IMR-90 (cell line): ENCODE results near the gene B3GNT5. TPM values are rescaled to one million over a fixed set of nuclear protein-coding genes. Genes with fewer than 3 reads are reported as not detected.

ENCODE experiments used
- ATAC-seq: fragments of 200-7000 bp; cut with Tn5 transposase; 2 replicates; pipeline ENCODE4 v1.9.1; 2020; ENCODE audit warnings: low read depth, mild to moderate bottlenecking, moderate library complexity
- BruUV-seq: library from RNA; stranded (reverse); fragments of 400-500 nt; replicated peaks from 2 replicates; lab custom pipeline; 2021; lab: Mats Ljungman, UMichigan
- CTCF ChIA-PET: fragments of 300-600 bp; formaldehyde crosslinking; extraction: SDS; loops from one replicate; lab custom pipeline; 2021; ENCODE audit warnings: antibody characterized with exemption; lab: Yijun Ruan, JAX
- POLR2A ChIA-PET: fragments of 300-600 bp; sonication (Branson Sonifier 250); formaldehyde crosslinking; loops from one replicate; lab custom pipeline; 2022; ENCODE audit warnings: antibody characterized with exemption; ENCODE audit not compliant: unreplicated experiment; lab: Charles Lee
- DNase-seq: peaks from one replicate; pipeline ENCODE4 v3.0.0; 2013
- H2AFZ ChIP-seq: replicated peaks from 2 replicates; pipeline ENCODE3; 2013; ENCODE audit warnings: low read length, mild to moderate bottlenecking; ENCODE audit not compliant: poor library complexity
- H2AK5ac ChIP-seq: 2 replicates; pipeline ENCODE4 v1.6.1; 2013; ENCODE audit warnings: low read depth, low read length, inconsistent platforms
- H2AK9ac ChIP-seq: replicated peaks from 2 replicates; pipeline ENCODE3; 2013; ENCODE audit warnings: mild to moderate bottlenecking, low read depth, low read length, moderate library complexity; ENCODE audit not compliant: poor library complexity
- H2BK120ac ChIP-seq: 2 replicates; pipeline ENCODE4 v1.6.1; 2013; ENCODE audit warnings: low read depth, low read length, inconsistent platforms
- H2BK15ac ChIP-seq: 3 replicates; pipeline ENCODE4 v1.6.1; 2013; ENCODE audit warnings: low read depth, low read length, inconsistent platforms
- H2BK20ac ChIP-seq: 2 replicates; pipeline ENCODE4 v1.6.1; 2013; ENCODE audit warnings: low read depth, mild to moderate bottlenecking, inconsistent platforms, low read length, moderate library complexity
- H2BK5ac ChIP-seq: 2 replicates; pipeline ENCODE4 v1.6.1; 2013; ENCODE audit warnings: mild to moderate bottlenecking, low read depth, low read length, inconsistent platforms; ENCODE audit not compliant: poor library complexity, severe bottlenecking
- H3K14ac ChIP-seq: replicated peaks from 2 replicates; pipeline ENCODE4 v1.6.1; 2013; ENCODE audit warnings: low read depth, low read length, inconsistent platforms
- H3K18ac ChIP-seq: 2 replicates; pipeline ENCODE4 v1.6.1; 2013; ENCODE audit warnings: low read depth, low read length, control low read depth
- H3K23ac ChIP-seq: 2 replicates; pipeline ENCODE4 v1.6.1; 2013; ENCODE audit warnings: low read depth, low read length, inconsistent platforms
- H3K27ac ChIP-seq: 2 replicates; pipeline ENCODE4 v1.5.1; 2013; ENCODE audit warnings: mild to moderate bottlenecking, control low read depth, low read length; ENCODE audit not compliant: insufficient read depth
- H3K27me3 ChIP-seq: 2 replicates; pipeline ENCODE4 v1.6.1; 2013; ENCODE audit warnings: low read length; ENCODE audit not compliant: control insufficient read depth, insufficient read depth
- H3K36me3 ChIP-seq: 2 replicates; pipeline ENCODE4 v1.6.1; 2013; ENCODE audit warnings: low read length, mixed read lengths; ENCODE audit not compliant: control insufficient read depth, insufficient read depth
- H3K4ac ChIP-seq: 2 replicates; pipeline ENCODE4 v1.6.1; 2013; ENCODE audit warnings: low read depth, low read length, inconsistent platforms
- H3K4me1 ChIP-seq: 2 replicates; pipeline ENCODE4 v1.6.1; 2013; ENCODE audit warnings: low read length, mixed read lengths; ENCODE audit not compliant: control insufficient read depth, insufficient read depth
- H3K4me2 ChIP-seq: 2 replicates; pipeline ENCODE4 v1.6.1; 2013; ENCODE audit warnings: low read depth, mild to moderate bottlenecking, control low read depth, low read length, moderate library complexity
- H3K4me3 ChIP-seq: 2 replicates; pipeline ENCODE4 v1.5.1; 2013; ENCODE audit warnings: low read depth, mild to moderate bottlenecking, control low read depth, low read length, moderate library complexity; ENCODE audit not compliant: insufficient read depth
- H3K56ac ChIP-seq: 2 replicates; pipeline ENCODE4 v1.6.1; 2013; ENCODE audit warnings: low read length, inconsistent platforms; ENCODE audit not compliant: insufficient read depth; ENCODE audit errors: extremely low read depth
- H3K79me1 ChIP-seq, 2 experiments: 2 replicates each; pipeline ENCODE4 v1.6.1; 2013; ENCODE audit warnings: low read length in 2 of 2, inconsistent platforms in 1 of 2, low read depth in 1 of 2
- H3K9ac ChIP-seq: 2 replicates; pipeline ENCODE4 v1.6.1; 2013; ENCODE audit warnings: low read depth, low read length, control low read depth
- H3K9me1 ChIP-seq: 2 replicates; pipeline ENCODE4 v1.6.1; 2013; ENCODE audit warnings: low read length, inconsistent platforms; ENCODE audit not compliant: insufficient read depth
- H3K9me3 ChIP-seq: 2 replicates; pipeline ENCODE4 v1.6.1; 2013; ENCODE audit warnings: low read length; ENCODE audit not compliant: control insufficient read depth, insufficient read depth
- H4K20me1 ChIP-seq: 2 replicates; pipeline ENCODE4 v1.6.1; 2013; ENCODE audit warnings: low read length, inconsistent platforms; ENCODE audit not compliant: insufficient read depth
- H4K5ac ChIP-seq: 2 replicates; pipeline ENCODE4 v1.6.1; 2013; ENCODE audit warnings: mild to moderate bottlenecking, low read depth, low read length, control low read depth
- H4K8ac ChIP-seq, 2 experiments: 2 replicates each; pipeline ENCODE4 v1.6.1; 2013; ENCODE audit warnings: low read depth in 2 of 2, low read length in 2 of 2, control low read depth in 1 of 2, inconsistent platforms in 1 of 2
- H4K91ac ChIP-seq: 2 replicates; pipeline ENCODE4 v1.6.1; 2013; ENCODE audit warnings: low read depth, low read length, inconsistent platforms; ENCODE audit not compliant: insufficient read depth
- MAFK ChIP-seq: IDR thresholded peaks from 2 replicates; pipeline ENCODE4 v1.6.1; 2012; ENCODE audit warnings: low read depth, low read length, improper control_type of control experiment
- MAZ ChIP-seq: IDR thresholded peaks from 2 replicates; pipeline ENCODE4 v1.6.1; 2012; ENCODE audit warnings: low read depth, mild to moderate bottlenecking, low read length, improper control_type of control experiment, moderate library complexity, borderline replicate concordance
- POLR2A ChIP-seq: IDR thresholded peaks from 2 replicates; pipeline ENCODE4 v1.6.1; 2012; ENCODE audit warnings: mild to moderate bottlenecking, low read depth, low read length
- RFX5 ChIP-seq: IDR thresholded peaks from 2 replicates; pipeline ENCODE4 v1.8.0; 2012; ENCODE audit warnings: low read depth, mild to moderate bottlenecking, low read length, moderate library complexity
- WGBS, 2 experiments: methylation state at CpG; one replicate each; pipeline versions ENCODE4 v1.1.5 to v1.1.7; 2013; ENCODE audit warnings: missing lambda C conversion rate in 2 of 2; ENCODE audit not compliant: insufficient read length in 1 of 2; ENCODE audit errors: extremely low coverage in 2 of 2; 5-methylcytosine and 5-hydroxymethylcytosine counted together
- dilution Hi-C: fragments of 300-500 bp; cut with HindIII; formaldehyde crosslinking; loops from one replicate; pipeline ENCODE4 v1.14.3; 2018; ENCODE audit warnings: low sequenced_read_pairs; ENCODE audit not compliant: unreplicated experiment
- in situ Hi-C: fragments of 300-500 bp; cut with MboI; formaldehyde crosslinking; loops from 3 replicates; pipeline ENCODE4 v1.14.3; 2019; ENCODE audit warnings: low sequenced_read_pairs, inconsistent platforms, mixed read lengths
- intact Hi-C: fragments of 100-400 bp; cut with micrococcal nuclease; formaldehyde crosslinking; loops from 2 replicates; pipeline ENCODE4 v1.10.0; 2022
- polyA plus RNA-seq, 3 experiments: library from polyadenylated mRNA; depleted of rRNA; stranded (reverse); fragments of >200 nt; gene quantifications; 2 replicates each; pipeline ENCODE4 v1.2.3, GENCODE V29; 2012; ENCODE audit warnings: low replicate concordance in 1 of 3
- total RNA-seq: library from RNA; depleted of rRNA; stranded (reverse); fragments of >200 nt; gene quantifications from 2 replicates; pipeline ENCODE4 v1.2.3, GENCODE V29; 2012

The B3GNT5 gene
- total and polyA plus RNA-seq, 2 of the 4 experiments (the other 2 are of a cell fraction) = 1.6 to 3.4 TPM

DNA sequence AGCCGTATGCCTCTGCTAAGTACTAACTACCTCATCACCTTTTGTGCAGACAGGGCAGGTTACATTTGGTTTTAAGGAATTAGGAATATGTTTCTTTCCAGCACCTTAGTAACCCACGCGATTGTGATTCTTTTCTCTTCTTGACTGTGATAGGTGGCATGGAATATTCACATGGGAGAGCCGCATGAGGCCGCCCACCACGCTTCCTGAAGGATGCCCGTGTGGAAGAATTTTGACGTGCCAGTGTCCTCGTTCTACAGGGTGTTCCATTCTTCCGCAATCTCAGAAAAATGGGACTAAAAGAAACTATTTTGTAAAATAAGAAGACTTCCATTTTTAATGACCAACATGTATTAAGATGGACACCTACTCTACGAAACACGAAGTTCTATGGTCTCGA is 16.3 kb downstream of the B3GNT5 start:
- Histone ChIP-seq H3K79me1 (no peaks in the 10 kb centered on the region), H3K9me1 (no peaks in the 10 kb centered on the region), H2BK5ac (no peak overlapping the region), H2AFZ (no peak overlapping the region), H3K14ac (no peak overlapping the region), H3K4me3 (no peak overlapping the region), H3K23ac (no peak overlapping the region), H3K4ac (no peak overlapping the region), H3K4me2 (no peak overlapping the region), H2AK5ac (no peak overlapping the region), H3K9me3 (no peaks in the 10 kb centered on the region), H2BK120ac (no peak overlapping the region), H3K27me3 (no peaks in the 10 kb centered on the region; the same call in 1 of the 2 replicates), H2BK20ac (no peak overlapping the region), H3K36me3 (no peaks in the 10 kb centered on the region), H4K91ac (no peak overlapping the region), H3K56ac (no peak overlapping the region), H3K27ac (no peak overlapping the region), H4K20me1 (no peaks in the 10 kb centered on the region; the same call in 1 of the 2 replicates), H4K5ac (no peak overlapping the region), H4K8ac (no peak overlapping the region), H3K9ac (no peak overlapping the region), H2BK15ac (no peak overlapping the region), H3K4me1 (no peaks in the 10 kb centered on the region), H3K18ac (no peak overlapping the region), H2AK9ac (no peak overlapping the region)
- intact Hi-C loops (no loop called here), in situ Hi-C loops (no loop called here), dilution Hi-C loops (no loop called here)
- ATAC-seq (no peak), DNase-seq (no peak)
- no CpG with 5 or more reads among the region's 13 CpGs for WGBS, 2 experiments
- TF ChIP-seq MAFK (no peak), RFX5 (no peak), MAZ (no peak), POLR2A (no peak)
- BruUV-seq = no TSS peak
- ChIA-PET CTCF (no interaction called here), POLR2A (no interaction called here)
